Gastrocnemius medialis (tissue), 4 donors: Measurements from ENCODE around the gene C22orf15.

ENCODE experiments used
- POLR2A ChIP-seq, 2 donors: fragments of 450-650 bp; IDR thresholded peaks; one replicate each; pipeline ENCODE4 v1.6.1; 2017; ENCODE audit warnings: antibody characterized with exemption in 2 of 2, mild to moderate bottlenecking in 2 of 2, moderate library complexity in 2 of 2
- TF ChIP-seq, protein P1 (sequence below), 5 experiments: fragments of 450-650 bp in 3 of 5; fragments of 200-600 bp in 2 of 5; sonication (generic) in 2 of 5; IDR thresholded peaks in 4 of 5; conservative IDR thresholded peaks in 1 of 5; 1 replicate in 4 of 5; 2 replicates in 1 of 5; pipeline ENCODE4 v1.5.1; 2016 to 2019; ENCODE audit warnings: antibody characterized with exemption in 5 of 5, mild to moderate bottlenecking in 3 of 5, moderate library complexity in 3 of 5

- TF ChIP-seq, protein P1, sequence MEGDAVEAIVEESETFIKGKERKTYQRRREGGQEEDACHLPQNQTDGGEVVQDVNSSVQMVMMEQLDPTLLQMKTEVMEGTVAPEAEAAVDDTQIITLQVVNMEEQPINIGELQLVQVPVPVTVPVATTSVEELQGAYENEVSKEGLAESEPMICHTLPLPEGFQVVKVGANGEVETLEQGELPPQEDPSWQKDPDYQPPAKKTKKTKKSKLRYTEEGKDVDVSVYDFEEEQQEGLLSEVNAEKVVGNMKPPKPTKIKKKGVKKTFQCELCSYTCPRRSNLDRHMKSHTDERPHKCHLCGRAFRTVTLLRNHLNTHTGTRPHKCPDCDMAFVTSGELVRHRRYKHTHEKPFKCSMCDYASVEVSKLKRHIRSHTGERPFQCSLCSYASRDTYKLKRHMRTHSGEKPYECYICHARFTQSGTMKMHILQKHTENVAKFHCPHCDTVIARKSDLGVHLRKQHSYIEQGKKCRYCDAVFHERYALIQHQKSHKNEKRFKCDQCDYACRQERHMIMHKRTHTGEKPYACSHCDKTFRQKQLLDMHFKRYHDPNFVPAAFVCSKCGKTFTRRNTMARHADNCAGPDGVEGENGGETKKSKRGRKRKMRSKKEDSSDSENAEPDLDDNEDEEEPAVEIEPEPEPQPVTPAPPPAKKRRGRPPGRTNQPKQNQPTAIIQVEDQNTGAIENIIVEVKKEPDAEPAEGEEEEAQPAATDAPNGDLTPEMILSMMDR (IDR thresholded peaks at IDR 0.05 in 4 of 5, conservative IDR thresholded peaks at IDR 0.05 in 1 of 5), result no peak
- TF ChIP-seq POLR2A (IDR thresholded peaks at IDR 0.05), result no peak
These were observed 29.2 kb downstream of the C22orf15 start for GRCh38 chr22:23791738-23792645.
